Putamen (tissue), 1 donor: ENCODE data around the gene ZNF281.
"Not testable (repeated sequence)": the region's sequence is repeated elsewhere in the genome, so short reads cannot be mapped to it uniquely, and the experiment has no call there.

Experiments used
- DNase-seq: peaks from one replicate; pipeline ENCODE4 v3.0.0-alpha.2; 2016; ENCODE audit warnings: low spot score

The ZNF281 gene

GRCh38 chr1:200428482-200429205 lies 18.8 kb upstream of the ZNF281 start:
- DNase-seq = no peak

DNA sequence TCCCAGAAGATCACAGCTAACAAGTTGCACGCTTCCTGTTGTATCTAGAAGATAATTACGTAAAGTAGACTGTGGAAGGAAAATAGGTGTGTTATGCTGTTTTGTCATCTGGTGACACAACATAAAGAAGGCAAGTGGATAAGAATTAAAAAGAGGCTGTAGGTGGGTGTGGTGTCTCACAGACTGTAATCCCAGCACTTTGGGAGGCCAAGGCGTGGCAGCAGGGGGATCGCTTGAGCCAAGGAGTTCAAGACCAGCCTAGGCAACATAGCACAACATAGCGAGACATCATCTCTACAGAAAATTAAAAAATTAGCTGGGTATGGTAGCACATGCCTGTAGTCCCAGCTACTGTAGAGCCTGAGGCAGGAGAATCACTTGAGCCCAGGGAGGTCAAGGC lies 17.9 kb upstream of the ZNF281 start:
- no peak for DNase-seq

- no peak for DNase-seq
Observed at GRCh38 chr1:200426196-200426595, 16.4 kb upstream of the ZNF281 start.

DNA sequence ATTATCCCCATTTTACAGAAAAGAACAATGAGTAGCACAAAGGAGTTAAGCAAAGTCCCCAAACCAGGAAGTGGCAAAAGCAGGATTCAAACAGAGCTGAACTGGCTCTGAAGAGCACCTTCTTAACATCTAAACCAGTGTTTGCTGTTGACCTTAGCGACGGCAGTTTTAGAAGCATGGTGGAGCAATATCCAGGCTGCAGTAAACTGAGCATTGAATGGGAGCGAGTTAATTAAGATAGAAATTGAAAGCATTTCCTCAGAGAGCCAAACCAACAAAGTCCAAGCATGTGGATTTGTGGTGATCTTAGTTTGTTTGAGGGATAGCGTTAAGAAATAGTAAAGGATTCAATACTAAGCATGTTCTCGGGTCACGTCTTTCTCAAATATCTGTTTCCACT lies 13.4 kb upstream of the ZNF281 start:
- no peak for DNase-seq

DNA sequence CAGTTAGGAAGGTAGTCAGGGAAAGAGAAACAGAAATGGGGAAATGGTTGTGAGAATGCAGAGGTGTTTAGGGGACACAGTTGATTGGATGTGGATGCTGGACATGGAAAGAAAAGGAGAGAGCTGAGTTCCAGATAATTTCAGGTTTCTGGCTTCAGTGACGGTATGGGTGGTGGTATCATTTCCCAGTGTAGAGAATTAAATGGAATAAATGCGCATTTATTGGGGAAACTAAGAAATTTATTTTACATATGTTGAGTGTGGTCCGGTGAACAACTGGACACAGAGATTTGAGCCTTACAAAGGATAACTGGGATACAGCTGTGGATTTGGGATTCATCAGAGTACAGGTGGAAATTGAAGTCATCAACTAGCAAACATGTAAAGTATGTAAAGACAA lies 12.4 kb upstream of the ZNF281 start:
- no peak for DNase-seq

DNA sequence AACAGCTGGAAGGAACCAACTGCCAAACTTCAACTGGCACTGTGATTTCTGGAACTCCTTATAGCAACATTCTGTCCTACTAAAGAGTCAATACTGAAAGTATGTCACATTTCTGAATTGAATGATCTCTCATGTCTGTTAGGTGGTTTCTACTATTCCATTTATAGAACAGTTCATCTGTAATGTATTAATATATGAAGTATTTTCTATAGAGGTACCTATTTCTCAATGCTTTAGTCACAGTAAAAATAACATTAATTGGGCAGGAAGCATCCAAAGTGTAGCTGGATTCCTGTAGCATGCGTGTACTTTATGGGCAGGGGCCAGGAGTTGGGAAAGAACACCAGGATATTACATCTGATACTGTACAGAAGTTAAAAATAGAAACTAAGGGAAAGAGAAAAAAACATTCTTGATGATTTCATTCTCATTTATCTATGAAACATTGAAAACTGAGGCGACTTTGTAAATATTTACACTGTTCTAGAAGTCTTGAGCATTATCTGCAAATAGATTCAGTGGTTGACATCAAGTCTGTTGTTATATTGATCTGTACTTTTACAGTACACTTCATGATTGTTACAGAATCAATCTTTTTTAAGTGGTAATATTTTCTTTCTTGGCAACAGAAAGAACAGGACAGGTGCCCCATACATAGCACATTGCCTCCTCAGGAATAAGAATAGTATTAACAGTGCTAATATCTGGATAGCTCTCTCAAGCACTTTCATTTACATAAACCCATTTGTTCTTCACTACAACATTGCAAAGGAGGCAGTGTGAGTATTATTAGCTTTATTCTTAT lies 6.2 kb upstream of the ZNF281 start:
- no peak for DNase-seq

GRCh38 chr1:200415227-200415626 lies 5.4 kb upstream of the ZNF281 start:
- DNase-seq = no peak

GRCh38 chr1:200414657-200415056 lies 4.8 kb upstream of the ZNF281 start:
- DNase-seq = no peak

GRCh38 chr1:200413766-200414165 lies 3.9 kb upstream of the ZNF281 start:
- DNase-seq = not testable (repeated sequence)

- no peak for DNase-seq
Observed at GRCh38 chr1:200411406-200412257, 1.8 kb upstream of the ZNF281 start.

GRCh38 chr1:200410566-200410878 lies 686 bp upstream of the ZNF281 start:
- DNase-seq = no peak

DNA sequence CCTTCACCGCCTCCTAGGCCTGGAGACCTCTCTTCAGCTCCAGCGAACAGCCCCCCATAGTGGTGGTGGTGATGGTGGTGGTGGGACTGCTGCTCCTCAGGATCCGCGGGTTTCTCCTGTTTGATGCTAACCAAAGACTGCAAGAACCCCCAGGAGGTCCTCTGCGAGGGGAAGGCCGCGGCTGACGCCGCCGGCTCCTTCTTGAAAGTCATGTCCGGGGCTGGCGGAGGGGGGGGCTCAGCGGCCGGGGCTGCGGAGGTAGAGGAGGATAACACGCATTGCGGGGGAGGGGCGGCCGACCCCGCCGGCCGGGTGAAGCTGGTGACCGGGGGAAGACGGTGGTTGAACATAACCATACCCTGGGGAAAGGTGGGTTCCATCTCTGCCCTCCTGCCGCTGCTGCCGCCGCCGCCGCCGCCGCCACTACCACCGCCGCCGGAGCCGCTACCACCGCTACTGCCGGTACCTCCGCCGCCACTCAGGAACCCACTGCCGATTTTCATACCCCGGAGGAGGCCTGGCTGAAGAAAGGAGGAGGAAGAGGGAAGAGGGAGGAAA lies 554 bp downstream of the ZNF281 start:
- no peak for DNase-seq

GRCh38 chr1:200406161-200406797 lies 3.6 kb downstream of the ZNF281 start:
- DNase-seq = no peak

DNA sequence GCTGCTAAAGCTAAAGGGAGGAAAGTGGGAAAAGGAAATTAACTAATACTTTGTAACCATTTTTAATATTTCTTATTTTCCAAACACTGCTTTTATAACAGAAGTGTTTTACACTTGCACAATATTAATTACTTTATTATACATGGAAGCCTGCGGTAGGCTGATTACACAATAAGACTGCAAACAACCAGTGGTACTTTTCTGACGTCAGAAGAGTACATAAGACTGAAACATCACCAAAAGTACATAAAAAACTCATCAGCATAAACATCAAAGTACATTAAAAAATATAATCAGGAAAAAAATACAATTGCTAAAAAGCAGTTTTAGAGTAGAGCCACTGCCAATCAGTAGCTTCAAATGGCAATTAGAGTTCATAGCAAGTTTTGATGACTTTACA lies 4.6 kb downstream of the ZNF281 start:
- DNase-seq = no peak

- no peak for DNase-seq
Observed at GRCh38 chr1:200401708-200402107, 8.1 kb downstream of the ZNF281 start.

DNA sequence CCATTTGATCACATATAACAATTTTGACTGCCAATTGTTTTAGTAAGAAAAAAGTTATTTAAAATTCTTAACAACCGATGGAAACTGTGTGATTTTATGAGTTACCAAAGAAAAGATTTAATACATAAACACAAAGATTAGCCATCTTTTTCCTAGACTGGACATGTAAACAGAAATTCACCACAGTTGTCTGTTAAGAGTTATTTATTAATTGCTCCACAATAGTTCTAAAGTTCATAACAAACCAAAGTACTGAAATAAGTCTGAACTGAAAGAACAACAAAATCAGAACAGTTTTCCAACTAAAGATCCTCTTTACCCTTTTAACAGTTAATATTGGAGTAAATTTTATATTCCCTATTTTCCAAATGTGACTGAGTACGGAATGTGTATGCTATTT lies 8.6 kb downstream of the ZNF281 start:
- no peak for DNase-seq

GRCh38 chr1:200400556-200400955 lies 9.3 kb downstream of the ZNF281 start:
- DNase-seq = peak; percentile 51

GRCh38 chr1:200399860-200400259 lies 10.0 kb downstream of the ZNF281 start:
- no peak for DNase-seq

- no peak for DNase-seq
Observed at GRCh38 chr1:200398373-200398772, 11.5 kb downstream of the ZNF281 start.

DNA sequence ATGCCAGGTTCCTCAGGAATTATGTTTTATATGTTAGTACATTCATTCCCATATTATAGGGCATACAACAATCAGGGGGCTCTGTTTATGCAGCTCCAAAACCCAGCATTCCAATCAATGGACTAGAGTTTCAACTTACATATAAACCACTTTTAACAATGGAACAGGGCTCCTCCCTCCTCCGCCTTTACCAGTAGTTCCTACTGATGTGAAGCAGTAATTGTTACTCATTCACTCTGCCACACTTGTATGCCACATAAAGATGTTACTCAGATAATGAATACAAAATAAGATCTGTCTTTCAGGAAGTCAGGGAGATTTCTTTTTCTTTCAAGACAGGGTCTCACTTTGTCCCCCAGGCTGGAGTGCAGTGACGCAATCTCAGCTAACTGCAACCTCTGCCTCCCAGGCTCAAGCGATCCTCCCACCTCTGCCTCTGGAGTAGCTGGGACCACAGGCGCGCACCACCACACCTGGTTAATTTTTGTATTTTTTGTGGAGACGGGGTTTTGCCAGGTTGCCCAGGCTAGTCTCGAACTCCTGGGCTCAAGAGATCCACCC lies 17.1 kb downstream of the ZNF281 start:
- no peak for DNase-seq

DNA sequence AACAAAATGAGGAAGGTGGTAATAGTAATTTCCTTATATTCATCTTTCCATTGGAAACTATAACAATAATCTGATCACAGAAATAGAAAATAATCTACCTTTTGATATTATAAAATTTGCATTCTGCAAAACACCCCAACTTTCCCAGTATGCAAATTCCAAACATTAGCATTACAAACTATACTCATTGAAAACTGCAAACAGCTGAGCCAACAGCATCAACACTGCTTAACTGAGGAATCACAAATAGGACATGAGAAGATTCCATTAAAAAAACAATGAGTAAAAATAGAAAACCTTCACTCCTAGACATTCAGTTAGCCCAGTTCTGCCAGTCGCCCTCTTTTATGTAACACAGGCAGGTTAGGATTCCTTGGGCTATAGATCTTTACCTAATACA lies 18.1 kb downstream of the ZNF281 start:
- DNase-seq = no peak

DNA sequence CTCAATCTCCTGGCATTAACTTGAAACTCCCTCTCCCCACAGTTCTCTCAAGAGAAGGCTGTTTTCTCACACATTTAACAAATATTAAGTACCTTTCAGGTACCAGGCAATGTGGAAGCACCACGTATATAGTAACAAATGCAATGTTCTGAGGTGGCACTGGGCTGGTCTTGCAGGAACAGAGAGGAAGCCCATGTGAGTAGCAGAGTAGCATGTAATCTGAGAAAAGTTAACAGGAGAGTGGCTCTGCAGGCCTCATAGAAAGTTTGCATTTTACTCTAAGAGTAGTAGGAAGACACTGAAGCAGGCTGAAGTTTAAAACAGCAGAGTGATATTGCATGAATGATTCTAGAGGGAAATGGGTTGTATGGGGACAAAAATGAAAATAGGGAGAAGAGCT lies 21.0 kb downstream of the ZNF281 start:
- DNase-seq = no peak
